Stimulated activated effector memory CD8-positive, alpha-beta T cell treated with anti-CD3 and anti-CD28 coated beads, Interleukin-12 subunit alpha, Interleukin-12 subunit beta, amount 100 ng/mL, for 72 hours (primary cell): Measurements from ENCODE around the gene CFAP43.

Experiments
- ATAC-seq: fragments of 150-1000 bp; cut with Tn5 transposase; 2 replicates; pipeline ENCODE4 v1.10.0; 2021
- DNase-seq, 2 donors: peaks; one replicate each; pipeline ENCODE4 v3.0.0; 2021 to 2022; ENCODE audit warnings: low spot score in 2 of 2
- H3K27ac Mint-ChIP-seq: one replicate; pipeline ENCODE4 v1.8.0; 2022; ENCODE audit warnings: mild to moderate bottlenecking, mixed read lengths
- H3K36me3 Mint-ChIP-seq: one replicate; pipeline ENCODE4 v1.8.0; 2022; ENCODE audit warnings: mild to moderate bottlenecking, mixed read lengths
- H3K4me1 Mint-ChIP-seq: one replicate; pipeline ENCODE4 v1.8.0; 2022; ENCODE audit warnings: mixed read lengths
- H3K4me3 Mint-ChIP-seq: one replicate; pipeline ENCODE4 v1.8.0; 2022; ENCODE audit warnings: mild to moderate bottlenecking, mixed read lengths
- H3K9me3 Mint-ChIP-seq: one replicate; pipeline ENCODE4 v1.8.0; 2022; ENCODE audit warnings: mixed read lengths

Gene CFAP43

DNA sequence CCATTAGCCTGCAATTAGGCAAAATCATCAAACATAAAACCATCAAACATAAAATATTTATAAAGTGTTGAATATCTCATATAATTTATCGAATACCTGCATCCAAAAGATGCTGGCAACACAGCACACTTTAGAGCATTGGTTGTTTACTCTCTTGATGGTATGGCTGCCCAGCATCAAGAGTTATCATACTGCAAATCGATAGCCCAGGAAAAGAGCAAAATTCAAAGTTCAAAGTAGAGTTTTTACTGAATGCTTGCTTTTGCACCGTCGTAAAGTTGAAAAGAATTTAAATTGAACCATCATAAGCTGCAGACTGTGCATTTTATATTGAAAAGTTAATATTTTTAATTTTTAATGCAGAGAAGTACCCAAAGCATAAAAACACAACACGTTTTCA lies 32.6 kb upstream of the CFAP43 start:
- DNase-seq (no peak), ATAC-seq (no peak)
- H3K9me3 Mint-ChIP-seq, result no peaks in the 10 kb centered on the region
- H3K36me3 Mint-ChIP-seq, result peaks cover 95% of the 10 kb centered on the region
- no peak overlapping the region for H3K4me3 Mint-ChIP-seq
- H3K4me1 Mint-ChIP-seq, result peaks cover 59% of the 10 kb centered on the region
- no peak overlapping the region for H3K27ac Mint-ChIP-seq

DNA sequence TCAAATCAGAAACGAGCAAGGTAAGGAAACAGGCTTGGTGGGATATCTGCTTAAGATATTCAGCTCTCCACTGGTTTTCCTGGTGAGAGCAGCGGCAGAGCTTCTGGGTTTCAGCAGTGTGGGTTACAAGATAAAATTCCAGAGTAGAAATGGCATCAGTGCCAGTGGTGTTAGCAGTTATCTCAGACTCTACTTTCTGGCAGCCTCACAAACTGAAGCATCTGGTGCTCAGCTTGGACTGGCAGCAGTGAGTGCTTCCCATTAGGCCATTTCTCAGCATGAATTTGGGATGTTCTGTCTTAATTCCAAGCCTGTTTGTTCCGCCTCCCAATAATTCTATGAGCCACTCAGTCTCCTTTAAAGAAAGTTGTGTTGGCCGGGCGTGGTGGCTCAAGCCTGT lies 29.9 kb upstream of the CFAP43 start:
- Mint-ChIP-seq H3K27ac (peak overlapping the region; percentile 76), H3K4me3 (no peak overlapping the region), H3K36me3 (peaks cover 100% of the 10 kb centered on the region), H3K9me3 (no peaks in the 10 kb centered on the region), H3K4me1 (peaks cover 69% of the 10 kb centered on the region)
- DNase-seq (no peak), ATAC-seq (no peak)

DNA sequence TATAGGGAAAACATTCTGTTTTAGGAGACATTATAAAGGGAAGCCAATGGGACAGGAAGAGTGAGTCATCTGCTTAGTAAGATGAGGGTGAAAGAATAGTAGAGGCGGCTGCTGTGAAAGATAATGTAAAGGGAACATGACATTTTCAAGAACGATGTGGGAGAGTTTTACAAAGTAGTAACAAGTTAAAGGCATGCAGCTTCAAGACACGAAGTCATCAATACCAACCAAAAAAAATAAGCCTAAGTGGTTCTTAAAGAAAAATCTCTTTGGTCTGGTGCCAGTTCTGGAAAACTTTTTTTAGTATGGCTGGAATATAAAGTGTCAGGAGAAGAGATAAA lies 28.6 kb upstream of the CFAP43 start:
- no peak for DNase-seq
- H3K36me3 Mint-ChIP-seq, result peaks cover 100% of the 10 kb centered on the region
- no peaks in the 10 kb centered on the region for H3K9me3 Mint-ChIP-seq
- peak; percentile 84 for ATAC-seq
- peak overlapping the region; percentile 36 for H3K4me3 Mint-ChIP-seq
- H3K4me1 Mint-ChIP-seq, result peaks cover 70% of the 10 kb centered on the region
- peak overlapping the region; percentile 76 for H3K27ac Mint-ChIP-seq

DNA sequence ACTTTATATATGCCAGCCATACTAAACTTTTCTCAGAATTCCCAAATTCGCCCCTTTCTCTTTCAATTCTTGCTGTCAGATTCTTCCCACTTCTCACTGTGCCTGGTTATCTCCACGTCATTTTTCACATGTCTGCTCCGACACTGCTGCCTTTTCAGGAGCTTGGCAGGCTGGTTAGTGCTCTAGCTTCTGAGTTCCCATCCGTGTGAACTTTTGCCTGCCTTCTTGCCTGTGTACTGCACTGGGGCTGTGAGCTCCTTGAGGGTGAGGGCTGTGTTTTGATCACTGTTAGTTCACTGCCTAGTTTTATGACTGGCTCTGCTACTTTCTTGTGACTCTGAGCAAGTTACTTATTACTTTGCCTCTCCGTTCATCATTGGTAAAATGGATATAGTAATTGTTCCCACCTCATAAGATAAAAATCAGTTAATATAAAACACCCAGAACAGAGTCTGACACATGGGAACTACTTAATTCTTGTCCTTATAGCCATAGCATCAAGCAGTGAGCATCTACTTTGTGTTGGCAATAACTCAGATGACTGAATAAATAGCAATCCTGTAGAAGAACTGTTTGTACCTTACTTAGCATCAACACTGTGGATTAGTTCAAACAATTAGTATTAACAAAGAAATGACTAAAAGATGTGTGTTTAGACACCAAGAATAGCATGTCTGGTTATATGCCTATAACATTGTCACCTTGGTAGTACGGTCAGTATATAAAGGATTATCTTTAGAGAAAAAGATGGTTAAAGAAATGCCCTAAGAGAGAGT lies 28.0 kb upstream of the CFAP43 start:
- DNase-seq (no peak), ATAC-seq (peak; percentile 43)
- Mint-ChIP-seq H3K4me1 (peaks cover 64% of the 10 kb centered on the region), H3K36me3 (peaks cover 96% of the 10 kb centered on the region), H3K27ac (peak overlapping the region; percentile 76), H3K9me3 (no peaks in the 10 kb centered on the region), H3K4me3 (peak overlapping the region; percentile 36)

DNA sequence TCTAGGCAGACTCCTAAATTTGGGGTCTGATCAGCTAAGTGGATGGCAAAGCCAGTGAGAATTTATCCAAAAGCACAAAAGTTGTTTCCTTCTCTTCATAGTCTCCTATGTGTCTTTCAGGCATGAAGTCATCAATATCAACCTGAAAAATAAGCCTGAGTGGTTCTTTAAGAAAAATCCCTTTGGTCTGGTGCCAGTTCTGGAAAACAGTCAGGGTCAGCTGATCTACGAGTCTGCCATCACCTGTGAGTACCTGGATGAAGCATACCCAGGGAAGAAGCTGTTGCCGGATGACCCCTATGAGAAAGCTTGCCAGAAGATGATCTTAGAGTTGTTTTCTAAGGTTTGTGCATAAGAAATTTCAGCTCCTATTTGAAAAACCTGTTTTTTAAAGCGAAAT lies 27.3 kb upstream of the CFAP43 start:
- peaks cover 88% of the 10 kb centered on the region for H3K36me3 Mint-ChIP-seq
- no peak overlapping the region for H3K4me3 Mint-ChIP-seq

DNA sequence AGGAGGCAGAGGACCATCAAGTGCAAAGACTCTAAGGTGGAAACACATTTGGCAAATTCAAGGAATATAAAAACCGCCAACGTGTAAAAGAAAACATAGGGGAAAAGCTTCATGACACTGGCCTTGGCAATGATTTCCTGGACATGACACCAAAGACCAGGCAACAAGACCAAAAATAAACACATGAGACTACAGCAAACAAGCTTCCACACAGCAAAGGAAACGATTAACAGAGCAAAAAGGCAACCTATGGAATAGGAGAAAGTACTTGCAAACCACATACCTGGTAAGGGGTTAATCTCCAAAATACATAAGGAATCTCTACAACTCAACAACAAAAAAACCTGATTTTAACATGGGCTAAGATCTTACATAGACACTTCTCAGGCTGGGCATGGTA lies 26.0 kb upstream of the CFAP43 start:
- H3K4me1 Mint-ChIP-seq, result peaks cover 66% of the 10 kb centered on the region
- no peaks in the 10 kb centered on the region for H3K9me3 Mint-ChIP-seq
- H3K27ac Mint-ChIP-seq, result peak overlapping the region; percentile 8
- H3K36me3 Mint-ChIP-seq, result peaks cover 76% of the 10 kb centered on the region
- DNase-seq (no peak), ATAC-seq (no peak)
- H3K4me3 Mint-ChIP-seq, result no peak overlapping the region

More for the DNA sequence above, 27.3 kb upstream of the CFAP43 start:
- peak overlapping the region; percentile 76 for H3K27ac Mint-ChIP-seq
- peaks cover 61% of the 10 kb centered on the region for H3K4me1 Mint-ChIP-seq
- DNase-seq (no peak), ATAC-seq (no peak)
- H3K9me3 Mint-ChIP-seq, result no peaks in the 10 kb centered on the region

DNA sequence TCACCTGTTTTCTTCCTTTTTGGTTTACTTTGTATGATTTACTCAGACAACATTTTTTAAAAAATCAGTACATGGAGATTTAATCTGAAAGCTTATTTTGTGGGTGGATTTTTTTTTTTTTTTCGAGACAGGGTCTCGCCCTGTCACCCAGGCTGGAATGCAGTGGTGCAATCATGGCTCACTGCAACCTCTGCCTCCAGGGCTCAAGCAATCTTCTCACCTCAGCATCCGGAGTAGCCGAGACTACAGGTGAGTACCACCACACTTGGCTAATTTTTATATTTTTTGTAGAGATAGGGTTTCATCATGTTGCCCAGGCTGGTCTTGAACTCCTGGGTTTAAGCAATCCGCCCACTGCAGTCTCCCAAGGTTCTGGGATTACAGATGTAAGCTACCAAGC lies 25.1 kb upstream of the CFAP43 start:
- Mint-ChIP-seq H3K9me3 (no peaks in the 10 kb centered on the region), H3K27ac (no peak overlapping the region), H3K36me3 (peaks cover 66% of the 10 kb centered on the region), H3K4me1 (peaks cover 69% of the 10 kb centered on the region), H3K4me3 (peak overlapping the region; percentile 86)
- DNase-seq (no peak), ATAC-seq (no peak)

- H3K4me1 Mint-ChIP-seq, result peaks cover 66% of the 10 kb centered on the region
- no peak for DNase-seq
- no peaks in the 10 kb centered on the region for H3K9me3 Mint-ChIP-seq
- H3K36me3 Mint-ChIP-seq, result peaks cover 58% of the 10 kb centered on the region
- peak overlapping the region; percentile 98 for H3K27ac Mint-ChIP-seq
- peak overlapping the region; percentile 86 for H3K4me3 Mint-ChIP-seq
- ATAC-seq, result no peak
These were observed 24.3 kb upstream of the CFAP43 start for GRCh38 chr10:104256335-104256961.

GRCh38 chr10:104255311-104255981 lies 23.3 kb upstream of the CFAP43 start:
- DNase-seq (no peak), ATAC-seq (peak; percentile 78)
- Mint-ChIP-seq H3K9me3 (no peaks in the 10 kb centered on the region), H3K27ac (peak overlapping the region; percentile 98), H3K36me3 (peaks cover 48% of the 10 kb centered on the region), H3K4me3 (peak overlapping the region; percentile 86), H3K4me1 (peaks cover 56% of the 10 kb centered on the region)

GRCh38 chr10:104254493-104255310 lies 22.5 kb upstream of the CFAP43 start, which contains the start of gene GSTO1:
GSTO1 (plus strand) TSS chr10:104254892; CDS start chr10:104254929, 37 bp downstream.
- Mint-ChIP-seq H3K27ac (peak within 1 kb of the TSS; percentile 98), H3K36me3 (peaks cover 41% of the 10 kb centered on the region), H3K9me3 (no peaks in the 10 kb centered on the region), H3K4me3 (peak within 1 kb of the TSS; percentile 86), H3K4me1 (peaks cover 49% of the 10 kb centered on the region)
- DNase-seq, result peak in 1 of 2 donors; percentile 67
- ATAC-seq, result peak; percentile 73

DNA sequence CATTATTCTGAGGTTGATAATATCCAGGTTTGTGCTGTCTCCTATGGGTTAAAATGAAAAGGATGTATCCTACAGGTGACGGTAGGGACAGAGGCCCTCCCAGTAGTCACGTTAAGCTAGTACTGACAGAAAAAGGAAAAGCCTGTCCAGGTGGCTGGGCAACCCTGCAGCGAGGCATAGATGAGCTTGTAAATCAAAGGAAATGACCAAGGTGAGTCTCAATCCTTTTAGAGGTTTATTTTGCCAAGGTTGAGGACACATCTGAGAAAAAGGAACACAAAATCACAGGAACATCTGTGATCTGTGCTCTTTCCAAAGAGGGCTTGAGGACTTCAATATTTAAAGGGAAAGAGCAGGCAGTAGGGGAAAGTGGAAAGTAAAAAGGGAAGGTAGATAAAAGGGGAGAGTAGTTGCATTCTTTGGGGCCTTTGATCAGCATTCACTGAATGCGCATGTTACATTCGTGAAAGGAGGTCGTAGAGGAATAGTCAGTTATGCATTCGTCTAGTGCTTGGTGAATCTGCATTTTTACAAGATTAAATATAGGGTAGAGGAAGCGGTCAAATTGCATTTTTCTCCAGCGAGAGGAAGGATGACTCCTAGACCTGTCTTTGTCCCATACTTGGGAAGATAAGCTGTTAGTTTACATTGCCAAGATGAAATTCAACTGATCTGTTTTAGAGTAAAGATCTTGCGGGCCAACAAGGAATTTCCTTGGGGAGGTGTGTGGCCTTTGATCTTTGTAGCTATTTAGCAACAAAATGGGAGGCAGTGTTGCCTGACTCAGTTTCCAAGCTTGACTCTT lies 21.6 kb upstream of the CFAP43 start:
- ATAC-seq (no peak), DNase-seq (no peak)
- H3K36me3 Mint-ChIP-seq, result peaks cover 32% of the 10 kb centered on the region
- H3K9me3 Mint-ChIP-seq, result no peaks in the 10 kb centered on the region
- peak overlapping the region; percentile 98 for H3K27ac Mint-ChIP-seq
- peaks cover 40% of the 10 kb centered on the region for H3K4me1 Mint-ChIP-seq
- H3K4me3 Mint-ChIP-seq, result peak overlapping the region; percentile 86

GRCh38 chr10:104253106-104253505 lies 20.9 kb upstream of the CFAP43 start:
- Mint-ChIP-seq H3K36me3 (peaks cover 25% of the 10 kb centered on the region), H3K4me1 (peaks cover 34% of the 10 kb centered on the region), H3K9me3 (no peaks in the 10 kb centered on the region), H3K27ac (peak overlapping the region; percentile 98), H3K4me3 (peak overlapping the region; percentile 86)
- ATAC-seq, result no peak
- no peak for DNase-seq

GRCh38 chr10:104252368-104252767 lies 20.2 kb upstream of the CFAP43 start:
- H3K9me3 Mint-ChIP-seq, result no peaks in the 10 kb centered on the region

DNA sequence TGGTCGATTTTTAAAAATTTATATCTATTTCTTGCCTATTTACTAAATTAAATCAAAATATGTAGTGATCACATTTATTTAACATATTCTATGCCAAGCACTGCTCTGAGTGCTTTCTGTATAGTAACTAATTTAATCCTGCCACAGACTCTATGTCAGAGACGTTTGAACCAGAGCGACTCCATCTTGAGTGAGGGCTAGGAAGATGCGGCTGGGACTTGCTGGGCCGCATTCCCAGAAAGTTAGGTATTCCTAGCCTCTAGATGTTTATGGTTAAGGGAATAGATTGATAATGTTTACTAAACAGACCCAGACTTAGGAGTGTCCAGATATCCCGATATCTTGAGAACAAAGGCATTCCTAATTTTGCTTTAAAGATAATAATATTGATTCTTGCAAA lies 19.3 kb upstream of the CFAP43 start:
- H3K4me1 Mint-ChIP-seq, result peaks cover 29% of the 10 kb centered on the region
- no peak overlapping the region for H3K27ac Mint-ChIP-seq
- H3K9me3 Mint-ChIP-seq, result no peaks in the 10 kb centered on the region
- no peak for DNase-seq
- no peak for ATAC-seq
- no peak overlapping the region for H3K4me3 Mint-ChIP-seq
- peaks cover 8% of the 10 kb centered on the region for H3K36me3 Mint-ChIP-seq

More at GRCh38 chr10:104252368-104252767, 20.2 kb upstream of the CFAP43 start:
- no peak for DNase-seq
- no peak for ATAC-seq
- no peak overlapping the region for H3K4me3 Mint-ChIP-seq
- peaks cover 17% of the 10 kb centered on the region for H3K36me3 Mint-ChIP-seq
- H3K27ac Mint-ChIP-seq, result no peak overlapping the region
- H3K4me1 Mint-ChIP-seq, result peaks cover 30% of the 10 kb centered on the region
